T-helper 2 cell treated with Interferon-gamma antibody and Interleukin-4, amounts not matched to agents 100 ng/mL and 5 ng/mL, for 36 hours (primary cell): ENCODE results near the gene GDNF. TPM values are rescaled to one million over a fixed set of nuclear protein-coding genes. Genes with fewer than 3 reads are reported as not detected.
"Not testable (repeated sequence)": the region's sequence is repeated elsewhere in the genome, so short reads cannot be mapped to it uniquely, and the experiment has no call there.

ENCODE experiments used
- intact Hi-C: fragments of 100-400 bp; cut with micrococcal nuclease; formaldehyde crosslinking; loops from one replicate; pipeline ENCODE4 v1.15.1; 2023
- total RNA-seq: library from RNA; stranded (reverse); gene quantifications from 2 replicates; pipeline ENCODE4 v1.2.3, GENCODE V29; 2022

Gene GDNF
- total RNA-seq, 1 donor from 2014 or later: not detected

- intact Hi-C loops: no loop called here
Measured at GRCh38 chr5:37823433-37824152, 16.2 kb downstream of the GDNF start.

- intact Hi-C loops: no loop called here
Measured at GRCh38 chr5:37816883-37817282, 23.0 kb downstream of the GDNF start.

GRCh38 chr5:37816331-37816730 lies 23.5 kb downstream of the GDNF start:
- intact Hi-C loops: no loop called here

- intact Hi-C loops: no loop called here
Measured at GRCh38 chr5:37815913-37816312, 23.9 kb downstream of the GDNF start.

GRCh38 chr5:37814699-37815098 lies 25.1 kb downstream of the GDNF start:
- intact Hi-C loops: no loop called here

- intact Hi-C loops: no loop called here
Measured at GRCh38 chr5:37812365-37812764, 27.5 kb downstream of the GDNF start.

GRCh38 chr5:37811866-37812265 lies 28.0 kb downstream of the GDNF start:
- intact Hi-C loops: no loop called here

GRCh38 chr5:37810311-37810710 lies 29.5 kb downstream of the GDNF start:
- intact Hi-C loops: no loop called here

GRCh38 chr5:37808945-37809344 lies 30.9 kb downstream of the GDNF start:
- intact Hi-C loops: no loop called here

- intact Hi-C loops: no loop called here
Measured at GRCh38 chr5:37807621-37808301, 32.1 kb downstream of the GDNF start.

GRCh38 chr5:37807015-37807414 lies 32.8 kb downstream of the GDNF start:
- intact Hi-C loops: no loop called here

- intact Hi-C loops: no loop called here
Measured at GRCh38 chr5:37806476-37806875, 33.4 kb downstream of the GDNF start.

- intact Hi-C loops: no loop called here
Measured at GRCh38 chr5:37806016-37806415, 33.8 kb downstream of the GDNF start.

GRCh38 chr5:37804401-37804800 lies 35.4 kb downstream of the GDNF start:
- intact Hi-C loops: no loop called here

GRCh38 chr5:37803487-37803886 lies 36.4 kb downstream of the GDNF start:
- intact Hi-C loops: no loop called here

- intact Hi-C loops: no loop called here
Measured at GRCh38 chr5:37801521-37801920, 38.3 kb downstream of the GDNF start.

GRCh38 chr5:37799865-37800421 lies 39.9 kb downstream of the GDNF start:
- intact Hi-C loops: no loop called here

- intact Hi-C loops: not testable (repeated sequence)
Measured at GRCh38 chr5:37796435-37796834, 43.4 kb downstream of the GDNF start.

- intact Hi-C loops: not testable (repeated sequence)
Measured at GRCh38 chr5:37795292-37795691, 44.5 kb downstream of the GDNF start.

GRCh38 chr5:37792975-37793631 lies 46.7 kb downstream of the GDNF start:
- intact Hi-C loops: no loop called here

- intact Hi-C loops: no loop called here
Measured at GRCh38 chr5:37791321-37791720, 48.5 kb downstream of the GDNF start.

- intact Hi-C loops: no loop called here
Measured at GRCh38 chr5:37789991-37790390, 49.9 kb downstream of the GDNF start.
